Brain microvascular endothelial cell (primary cell): ENCODE results near the gene FAM174B.
A peak's percentile ranks its signal among the peaks of the same experiment; 100 is the strongest.

ENCODE experiments used
- DNase-seq: peaks from one replicate; pipeline ENCODE4 v3.0.0-alpha.2; 2020
- H3K27ac ChIP-seq: fragments of 250-450 bp; sonication (Bioruptor Pico); 2 replicates; pipeline ENCODE4 v1.5.1; 2020; ENCODE audit warnings: mild to moderate bottlenecking, moderate library complexity
- H3K27me3 ChIP-seq: fragments of 250-450 bp; sonication (Bioruptor Pico); replicated peaks from 2 replicates; pipeline ENCODE4 v1.5.1; 2020; ENCODE audit warnings: mild to moderate bottlenecking
- H3K36me3 ChIP-seq: fragments of 250-450 bp; sonication (Bioruptor Pico); replicated peaks from 2 replicates; pipeline ENCODE4 v1.5.1; 2020; ENCODE audit warnings: mild to moderate bottlenecking
- H3K4me3 ChIP-seq: 2 replicates; pipeline ENCODE4 v1.5.1; 2011; ENCODE audit warnings: low read depth, mild to moderate bottlenecking, control low read depth, low read length, moderate library complexity
- CTCF ChIP-seq: IDR thresholded peaks from 2 replicates; pipeline ENCODE4 v1.5.1; 2011; ENCODE audit warnings: low read depth, mild to moderate bottlenecking, moderate library complexity, low read length, control low read depth, inconsistent platforms; ENCODE audit errors: missing control alignments
- in situ Hi-C: cut with HindIII; loops from 2 replicates; pipeline ENCODE4 v1.10.0; 2017; ENCODE audit warnings: low sequenced_read_pairs, low pct_ligation_motif_present

The FAM174B gene

DNA sequence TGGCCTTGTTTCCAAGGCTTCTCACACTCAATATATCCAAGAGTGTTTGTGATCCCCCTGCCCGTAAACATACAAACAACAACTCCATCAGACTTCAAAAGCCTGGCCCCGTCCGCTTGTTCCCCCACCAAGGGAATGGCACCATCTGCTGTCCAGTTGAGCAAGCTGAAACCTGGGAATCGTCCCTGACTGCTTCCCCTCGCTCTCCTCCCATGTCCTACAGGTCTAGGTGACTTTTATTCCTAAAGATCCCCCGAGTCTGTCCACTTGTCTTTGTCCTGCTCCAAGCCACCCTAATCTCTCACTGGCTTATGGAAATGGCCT lies 27.9 kb upstream of the FAM174B start:
- in situ Hi-C loops, result no loop called here
- TF ChIP-seq CTCF, result peak; percentile 87
- peak; percentile 48 for DNase-seq

DNA sequence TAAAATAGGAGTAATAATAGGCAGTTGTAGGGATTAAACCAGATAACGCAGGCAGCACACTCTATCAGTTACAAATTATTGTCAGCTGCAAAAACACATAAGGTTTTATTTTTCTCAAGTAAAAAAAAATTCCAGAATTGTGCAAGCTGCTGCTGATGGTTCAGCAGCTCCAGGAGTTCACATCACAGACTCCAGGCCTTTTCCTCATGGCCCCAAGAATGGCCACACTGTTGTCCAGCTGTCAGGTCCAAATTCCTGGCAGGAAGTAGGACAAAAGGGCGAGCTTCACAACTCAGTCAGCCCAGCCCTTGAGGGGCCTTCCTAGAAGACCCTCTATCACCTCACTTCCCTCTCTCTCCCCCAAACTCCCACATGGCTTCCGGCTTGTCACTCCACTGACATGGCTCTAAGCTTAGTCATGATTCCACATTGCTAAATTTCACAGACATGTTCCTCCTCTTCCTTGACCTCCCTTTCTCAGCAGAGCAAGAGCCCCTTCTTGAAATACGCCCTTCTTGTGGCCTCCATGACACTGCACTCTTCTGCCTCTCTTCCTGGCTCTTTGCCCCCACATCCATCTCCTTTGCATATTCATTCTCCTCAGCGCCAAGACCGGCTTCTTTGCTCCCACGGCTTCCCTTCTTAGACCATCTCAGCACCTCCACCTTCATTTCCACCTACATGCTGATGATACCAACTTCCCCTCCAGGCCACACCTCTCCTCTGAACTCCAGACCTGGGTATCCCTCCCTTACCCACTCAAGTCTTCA lies 27.4 kb upstream of the FAM174B start:
- no peak for TF ChIP-seq CTCF
- in situ Hi-C loops, result no loop called here
- Histone ChIP-seq H3K4me3 (no peak overlapping the region), H3K27me3 (no peaks in the 10 kb centered on the region), H3K36me3 (no peaks in the 10 kb centered on the region), H3K27ac (no peak overlapping the region)
- no peak for DNase-seq

More for the DNA sequence above, 27.9 kb upstream of the FAM174B start:
- Histone ChIP-seq H3K4me3 (no peak overlapping the region), H3K27me3 (no peaks in the 10 kb centered on the region), H3K27ac (no peak overlapping the region), H3K36me3 (no peaks in the 10 kb centered on the region)

- Histone ChIP-seq H3K4me3 (no peak overlapping the region), H3K27me3 (no peaks in the 10 kb centered on the region), H3K27ac (no peak overlapping the region), H3K36me3 (no peaks in the 10 kb centered on the region)
- peak; percentile 51 for DNase-seq
- in situ Hi-C loops, result no loop called here
- no peak for TF ChIP-seq CTCF
Observed at GRCh38 chr15:92681141-92681631, 25.6 kb upstream of the FAM174B start.

- Histone ChIP-seq H3K27ac (no peak overlapping the region), H3K36me3 (no peaks in the 10 kb centered on the region), H3K4me3 (no peak overlapping the region), H3K27me3 (no peaks in the 10 kb centered on the region)
- DNase-seq, result no peak
- TF ChIP-seq CTCF, result no peak
- in situ Hi-C loops, result no loop called here
Observed at GRCh38 chr15:92677999-92678398, 22.4 kb upstream of the FAM174B start.

GRCh38 chr15:92676561-92676960 lies 21.0 kb upstream of the FAM174B start:
- Histone ChIP-seq H3K4me3 (no peak overlapping the region), H3K27ac (no peak overlapping the region), H3K27me3 (peaks cover under 1% of the 10 kb centered on the region), H3K36me3 (no peaks in the 10 kb centered on the region)
- in situ Hi-C loops, result no loop called here
- DNase-seq, result no peak
- no peak for TF ChIP-seq CTCF

- no peak for TF ChIP-seq CTCF
- DNase-seq, result no peak
- Histone ChIP-seq H3K4me3 (no peak overlapping the region), H3K36me3 (no peaks in the 10 kb centered on the region), H3K27ac (no peak overlapping the region), H3K27me3 (peaks cover 2% of the 10 kb centered on the region)
- in situ Hi-C loops, result no loop called here
Observed at GRCh38 chr15:92675485-92675884, 19.9 kb upstream of the FAM174B start.
